IPS-NIHi11 (cell line): ENCODE measurements around the gene MGAT4B.
"Not testable (repeated sequence)": the region's sequence is repeated elsewhere in the genome, so short reads cannot be mapped to it uniquely, and the experiment has no call there.

ENCODE experiments used
- DNase-seq: peaks from one replicate; pipeline ENCODE4 v3.0.0; 2012; ENCODE audit warnings: mixed read lengths, low spot score

MGAT4B gene

GRCh38 chr5:179806250-179807048, at the start of gene MGAT4B:
TSS of gene MGAT4B (minus strand) at chr5:179806866. CDS start at chr5:179806583, 283 bp downstream.
- DNase-seq = peak; percentile 92

- DNase-seq = no peak
Measured at GRCh38 chr5:179854356-179854755, 47.7 kb upstream of the MGAT4B start.

- no peak for DNase-seq
Measured at GRCh38 chr5:179852993-179853547, 46.4 kb upstream of the MGAT4B start.

- no peak for DNase-seq
Measured at GRCh38 chr5:179841621-179842020, 35.0 kb upstream of the MGAT4B start.

- DNase-seq = no peak
Measured at GRCh38 chr5:179840766-179841165, 34.1 kb upstream of the MGAT4B start.

- DNase-seq = no peak
Measured at GRCh38 chr5:179840321-179840720, 33.7 kb upstream of the MGAT4B start.

- DNase-seq = no peak
Measured at GRCh38 chr5:179839328-179840256, 32.9 kb upstream of the MGAT4B start.

GRCh38 chr5:179837076-179838011, 30.7 kb upstream of the MGAT4B start:
- no peak for DNase-seq

- no peak for DNase-seq
Measured at GRCh38 chr5:179836225-179837019, 29.8 kb upstream of the MGAT4B start.

GRCh38 chr5:179834871-179835270, 28.2 kb upstream of the MGAT4B start:
- not testable (repeated sequence) for DNase-seq

- DNase-seq = no peak
Measured at GRCh38 chr5:179834120-179834519, 27.5 kb upstream of the MGAT4B start.

GRCh38 chr5:179833709-179834070, 27.0 kb upstream of the MGAT4B start:
- no peak for DNase-seq

GRCh38 chr5:179833056-179833708, 26.5 kb upstream of the MGAT4B start:
- no peak for DNase-seq

GRCh38 chr5:179832039-179832745, 25.5 kb upstream of the MGAT4B start:
- DNase-seq = no peak

GRCh38 chr5:179830818-179831468, 24.3 kb upstream of the MGAT4B start:
- DNase-seq = no peak

GRCh38 chr5:179829732-179830435, 23.2 kb upstream of the MGAT4B start:
- DNase-seq = no peak

- DNase-seq = no peak
Measured at GRCh38 chr5:179828756-179829421, 22.2 kb upstream of the MGAT4B start.

- no peak for DNase-seq
Measured at GRCh38 chr5:179827680-179828079, 21.0 kb upstream of the MGAT4B start.
